ENCODE data around the gene ATP2C2.

ATP2C2 gene

GRCh38 chr16:84513666-84514065, 145.3 kb downstream of the ATP2C2 start:
- no peak for TF ChIP-seq ZFP3 (CRISPR knock-in tag; IDR thresholded peaks at IDR 0.05)
- no peak for TF ChIP-seq ZFP30 (CRISPR knock-in tag; IDR thresholded peaks at IDR 0.05)
- no peak for TF ChIP-seq ZC3H10 (CRISPR knock-in tag; IDR thresholded peaks at IDR 0.05)
- no peak for TF ChIP-seq GLIS3 (CRISPR knock-in tag; IDR thresholded peaks at IDR 0.05)
- TF ChIP-seq RARB (CRISPR knock-in tag; IDR thresholded peaks at IDR 0.05), result no peak
- no peak for TF ChIP-seq CSDC2 (CRISPR knock-in tag; IDR thresholded peaks at IDR 0.05)
- no peak for ATAC-seq
